Amygdala (tissue), 56 donors: ENCODE data around the gene ERCC6.

Source experiments
- DNase-seq, 56 donors: peaks; one replicate each; lab custom pipeline; 2025; lab: John Stamatoyannopoulos, UW

ERCC6 gene

GRCh38 chr10:49550563-49550962 lies 11.6 kb upstream of the ERCC6 start:
- DNase-seq, result no peak

- no peak for DNase-seq
Measured at GRCh38 chr10:49549640-49550346, 10.9 kb upstream of the ERCC6 start.

- no peak for DNase-seq
Measured at GRCh38 chr10:49543604-49544003, 4.7 kb upstream of the ERCC6 start.

- no peak for DNase-seq
Measured at GRCh38 chr10:49542353-49542752, 3.4 kb upstream of the ERCC6 start.

- no peak for DNase-seq
Measured at GRCh38 chr10:49541762-49542161, 2.8 kb upstream of the ERCC6 start.

GRCh38 chr10:49540056-49540797 lies 1.3 kb upstream of the ERCC6 start:
- DNase-seq, result no peak

GRCh38 chr10:49539320-49539885 lies 482 bp upstream of the ERCC6 start:
- DNase-seq, result peak in 16 of 56 donors; percentile 14 to 66 (median 53)

GRCh38 chr10:49534670-49535381 lies 4.1 kb downstream of the ERCC6 start:
- DNase-seq, result no peak

- DNase-seq, result no peak
Measured at GRCh38 chr10:49532461-49532860, 6.5 kb downstream of the ERCC6 start.

GRCh38 chr10:49528977-49529506 lies 9.9 kb downstream of the ERCC6 start:
- no peak for DNase-seq

- DNase-seq, result no peak
Measured at GRCh38 chr10:49527850-49528249, 11.1 kb downstream of the ERCC6 start.

GRCh38 chr10:49527061-49527460 lies 11.9 kb downstream of the ERCC6 start:
- DNase-seq, result no peak

- DNase-seq, result no peak
Measured at GRCh38 chr10:49526619-49527018, 12.3 kb downstream of the ERCC6 start.

GRCh38 chr10:49524496-49524895 lies 14.4 kb downstream of the ERCC6 start:
- DNase-seq, result no peak

GRCh38 chr10:49523301-49523700 lies 15.6 kb downstream of the ERCC6 start:
- no peak for DNase-seq

- DNase-seq, result no peak
Measured at GRCh38 chr10:49521062-49521461, 17.9 kb downstream of the ERCC6 start.

- DNase-seq, result no peak
Measured at GRCh38 chr10:49520122-49520775, 18.7 kb downstream of the ERCC6 start.

GRCh38 chr10:49519717-49520116 lies 19.2 kb downstream of the ERCC6 start:
- DNase-seq, result no peak

- DNase-seq, result peak in 6 of 56 donors; percentile 4 to 63 (median 28)
Measured at GRCh38 chr10:49518982-49519578, 19.8 kb downstream of the ERCC6 start.

- no peak for DNase-seq
Measured at GRCh38 chr10:49518566-49518965, 20.4 kb downstream of the ERCC6 start.
